ENCODE data around the gene QKI.
"Not testable (repeated sequence)": the region's sequence is repeated elsewhere in the genome, so short reads cannot be mapped to it uniquely, and the experiment has no call there.

Gene QKI

DNA sequence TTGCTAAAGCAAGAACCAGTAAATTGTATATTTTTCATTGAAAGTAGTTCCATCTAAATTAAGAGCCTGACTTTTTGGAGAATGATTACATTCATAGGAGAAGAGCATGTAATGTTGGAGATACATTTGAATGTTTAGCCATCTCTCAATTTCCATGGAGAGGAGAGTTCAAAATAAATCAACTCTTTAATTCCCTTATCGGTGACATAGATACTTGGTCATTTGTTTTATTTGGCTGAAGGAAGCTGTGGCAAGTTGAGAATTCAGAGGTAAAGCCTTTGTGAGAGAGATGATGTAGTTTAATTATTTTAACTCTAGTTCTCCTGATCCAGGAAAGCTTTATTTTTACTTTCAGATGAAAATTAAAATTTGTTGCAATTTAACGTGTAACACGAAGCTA, 22.3 kb downstream of the QKI start:
- DNase-seq (ENCODE audit: low read depth), result no peak
- no peak overlapping the region for H3K4me3 ChIP-seq (ENCODE audit: control insufficient read depth, low read depth, low read length)
- TF ChIP-seq CTCF (IDR thresholded peaks at IDR 0.05; ENCODE audit: control insufficient read depth, insufficient read depth, low read depth, low read length, missing control alignments), result no peak

DNA sequence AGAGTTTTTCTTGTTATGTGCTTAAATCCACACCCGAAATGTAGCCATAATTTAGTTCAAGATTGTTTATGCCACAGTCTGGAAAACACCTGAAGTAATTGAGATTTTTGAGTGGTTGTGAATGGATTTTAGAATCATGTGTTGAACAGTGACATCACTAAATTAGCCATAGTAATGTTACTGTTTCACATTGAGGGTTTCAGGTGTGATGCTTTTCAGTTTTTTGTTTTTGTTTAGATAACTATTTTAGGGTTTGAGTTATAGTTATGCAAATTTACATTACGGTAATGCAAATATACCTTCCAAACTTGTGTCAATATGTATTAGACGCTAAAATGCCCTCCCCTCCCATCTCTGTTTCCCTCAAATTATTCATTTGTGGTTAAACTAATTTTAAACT, 22.9 kb downstream of the QKI start:
- no peak overlapping the region for H3K4me3 ChIP-seq (ENCODE audit: control insufficient read depth, low read depth, low read length)
- no peak for TF ChIP-seq CTCF (IDR thresholded peaks at IDR 0.05; ENCODE audit: control insufficient read depth, insufficient read depth, low read depth, low read length, missing control alignments)
- DNase-seq (ENCODE audit: low read depth), result no peak

GRCh38 chr6:163438298-163438939, 23.9 kb downstream of the QKI start:
- no peak for TF ChIP-seq CTCF (IDR thresholded peaks at IDR 0.05; ENCODE audit: control insufficient read depth, insufficient read depth, low read depth, low read length, missing control alignments)
- H3K4me3 ChIP-seq (ENCODE audit: control insufficient read depth, low read depth, low read length), result no peak overlapping the region
- no peak for DNase-seq (ENCODE audit: low read depth)

DNA sequence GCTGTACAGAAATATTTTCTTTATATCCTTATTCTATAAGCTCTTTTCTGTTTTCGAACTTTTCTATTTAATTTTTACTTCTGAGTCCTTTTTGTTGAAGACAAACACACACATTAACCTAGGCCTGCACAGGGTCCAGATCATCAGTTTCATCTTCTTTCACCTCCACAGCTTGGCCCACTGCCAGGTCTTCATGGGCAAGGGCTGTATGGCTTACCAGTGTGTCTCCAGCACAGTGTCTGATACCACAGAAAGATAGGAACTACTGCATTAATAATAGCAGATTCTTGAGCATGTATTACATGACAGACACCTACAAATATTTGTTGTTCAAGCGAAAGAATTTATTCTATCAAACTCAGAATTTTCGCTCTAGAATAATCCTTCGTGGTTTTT, 24.4 kb downstream of the QKI start:
- no peak overlapping the region for H3K4me3 ChIP-seq (ENCODE audit: control insufficient read depth, low read depth, low read length)
- no peak for TF ChIP-seq CTCF (IDR thresholded peaks at IDR 0.05; ENCODE audit: control insufficient read depth, insufficient read depth, low read depth, low read length, missing control alignments)
- DNase-seq (ENCODE audit: low read depth), result no peak

DNA sequence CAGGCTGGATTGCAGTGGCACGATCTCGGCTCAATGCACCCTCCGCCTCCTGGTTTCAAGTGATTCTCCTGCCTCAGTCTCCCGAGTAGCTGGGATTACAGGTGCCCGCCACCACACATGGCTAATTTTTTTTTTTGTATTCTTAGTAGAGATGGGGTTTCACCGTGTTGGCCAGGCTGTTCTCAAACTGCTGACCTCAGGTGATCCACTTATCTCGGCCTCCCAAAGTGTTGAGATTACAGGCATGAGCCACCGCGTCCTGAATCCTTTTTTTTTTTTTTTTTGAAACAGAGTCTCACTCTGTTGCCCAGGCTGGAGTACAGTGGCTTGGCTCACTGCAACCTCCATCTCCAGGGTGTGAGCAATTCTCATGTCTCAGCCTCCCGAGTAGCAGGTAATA, 24.9 kb downstream of the QKI start:
- DNase-seq (ENCODE audit: low read depth); H3K4me3 ChIP-seq (ENCODE audit: control insufficient read depth, low read depth, low read length): not testable (repeated sequence)

DNA sequence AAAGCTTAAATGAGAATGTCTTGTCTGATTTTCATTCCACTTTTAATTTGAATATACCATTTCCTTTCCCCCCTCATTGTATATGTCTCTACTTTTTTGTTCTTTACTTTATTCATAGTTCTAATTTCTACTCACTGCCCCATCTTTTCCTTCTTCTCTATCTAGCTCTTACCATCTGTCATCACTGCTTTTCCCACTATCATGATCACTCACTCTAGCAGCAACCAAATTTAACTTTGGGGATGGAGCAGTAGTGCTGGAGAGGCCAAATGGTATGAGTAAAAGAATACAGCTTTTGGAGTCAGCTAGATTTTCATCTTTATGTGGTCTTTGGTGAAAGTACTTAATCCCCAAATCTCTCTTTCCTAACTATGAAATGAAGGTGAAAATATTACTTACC, 25.5 kb downstream of the QKI start:
- no peak overlapping the region for H3K4me3 ChIP-seq (ENCODE audit: control insufficient read depth, low read depth, low read length)
- no peak for TF ChIP-seq CTCF (IDR thresholded peaks at IDR 0.05; ENCODE audit: control insufficient read depth, insufficient read depth, low read depth, low read length, missing control alignments)
- DNase-seq (ENCODE audit: low read depth), result no peak

DNA sequence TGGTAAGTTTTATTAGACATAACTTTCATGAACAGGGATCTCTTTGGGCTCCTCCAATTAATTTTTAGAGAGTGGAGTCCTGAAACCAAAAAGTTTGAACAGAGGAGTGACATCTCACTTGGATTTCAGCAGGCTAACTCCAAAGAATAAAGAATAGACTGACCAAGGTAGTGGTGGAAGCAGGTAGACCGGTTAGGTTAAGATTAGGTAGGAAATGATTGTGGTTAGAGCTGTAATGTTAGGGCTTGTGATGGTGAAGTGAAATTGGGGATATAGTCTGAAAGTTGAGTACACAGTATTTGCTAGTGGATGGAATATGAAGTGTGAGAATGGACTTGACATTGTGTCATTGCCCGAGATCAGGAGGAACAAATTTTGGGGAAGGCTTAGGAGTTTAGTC, 27.8 kb downstream of the QKI start:
- TF ChIP-seq CTCF (IDR thresholded peaks at IDR 0.05; ENCODE audit: control insufficient read depth, insufficient read depth, low read depth, low read length, missing control alignments), result no peak
- no peak overlapping the region for H3K4me3 ChIP-seq (ENCODE audit: control insufficient read depth, low read depth, low read length)
- no peak for DNase-seq (ENCODE audit: low read depth)

All from AG09309 (cell line).